H9 (cell line): Measurements from ENCODE around the gene BMERB1. TPM values are rescaled to one million over a fixed set of nuclear protein-coding genes. Genes with fewer than 3 reads are reported as not detected.

Source experiments
- DNase-seq: peaks from one replicate; pipeline ENCODE4 v3.0.0-alpha.2; 2017
- H2AFZ ChIP-seq: one replicate; pipeline ENCODE4 v1.6.1; 2013; ENCODE audit warnings: mild to moderate bottlenecking, low read length, control low read depth, moderate library complexity
- H2AK5ac ChIP-seq: 2 replicates; pipeline ENCODE4 v1.6.1; 2013; ENCODE audit warnings: low read length, control low read depth, mixed read lengths; ENCODE audit not compliant: insufficient read length
- H2BK120ac ChIP-seq: one replicate; pipeline ENCODE4 v1.6.1; 2013; ENCODE audit warnings: low read depth, mild to moderate bottlenecking, low read length, control low read depth, inconsistent platforms; ENCODE audit not compliant: poor library complexity, severe bottlenecking
- H2BK12ac ChIP-seq: 2 replicates; pipeline ENCODE4 v1.6.1; 2013; ENCODE audit warnings: low read length, control low read depth, mixed read lengths, low read depth; ENCODE audit not compliant: insufficient read length
- H2BK15ac ChIP-seq: 2 replicates; pipeline ENCODE4 v1.6.1; 2013; ENCODE audit warnings: low read depth, low read length, control low read depth
- H2BK20ac ChIP-seq: one replicate; pipeline ENCODE4 v1.6.1; 2013; ENCODE audit warnings: low read depth, mild to moderate bottlenecking, low read length, control low read depth, inconsistent platforms; ENCODE audit not compliant: poor library complexity, severe bottlenecking
- H2BK5ac ChIP-seq: 2 replicates; pipeline ENCODE4 v1.6.1; 2013; ENCODE audit warnings: low read length, control low read depth, mixed read lengths; ENCODE audit not compliant: insufficient read length
- H3K14ac ChIP-seq: 2 replicates; pipeline ENCODE4 v1.6.1; 2013; ENCODE audit warnings: low read length, control low read depth; ENCODE audit not compliant: insufficient read depth
- H3K18ac ChIP-seq: 2 replicates; pipeline ENCODE4 v1.6.1; 2013; ENCODE audit warnings: low read depth, mild to moderate bottlenecking, mixed read lengths, low read length, control low read depth; ENCODE audit not compliant: insufficient read length
- H3K23ac ChIP-seq: 2 replicates; pipeline ENCODE4 v1.6.1; 2013; ENCODE audit warnings: low read length, control low read depth, mixed read lengths, low read depth; ENCODE audit not compliant: insufficient read length
- H3K23me2 ChIP-seq: 2 replicates; pipeline ENCODE4 v1.6.1; 2013; ENCODE audit warnings: low read depth, mild to moderate bottlenecking, mixed read lengths, low read length, control low read depth; ENCODE audit not compliant: insufficient read length, poor library complexity, severe bottlenecking
- H3K27ac ChIP-seq: 2 replicates; pipeline ENCODE4 v1.5.1; 2013; ENCODE audit warnings: low read length, control low read depth, mixed read lengths, low read depth; ENCODE audit not compliant: insufficient read length
- H3K27me3 ChIP-seq: 2 replicates; pipeline ENCODE4 v1.6.1; 2013; ENCODE audit warnings: low read length, control low read depth, inconsistent platforms; ENCODE audit not compliant: insufficient read depth
- H3K4ac ChIP-seq: 2 replicates; pipeline ENCODE4 v1.6.1; 2013; ENCODE audit warnings: low read depth, mild to moderate bottlenecking, control low read depth, inconsistent platforms, low read length, moderate library complexity
- H3K4me1 ChIP-seq: 2 replicates; pipeline ENCODE4 v1.6.1; 2013; ENCODE audit warnings: low read length, control low read depth, inconsistent platforms; ENCODE audit not compliant: insufficient read depth
- H3K4me2 ChIP-seq: 2 replicates; pipeline ENCODE4 v1.6.1; 2013; ENCODE audit warnings: low read length, control low read depth, mixed read lengths; ENCODE audit not compliant: insufficient read length, insufficient read depth
- H3K56ac ChIP-seq: 2 replicates; pipeline ENCODE4 v1.6.1; 2013; ENCODE audit warnings: low read depth, mild to moderate bottlenecking, mixed read lengths, low read length, control low read depth; ENCODE audit not compliant: insufficient read length
- H3K79me1 ChIP-seq: 2 replicates; pipeline ENCODE4 v1.6.1; 2013; ENCODE audit warnings: low read depth, mild to moderate bottlenecking, moderate library complexity, low read length, control low read depth, inconsistent platforms; ENCODE audit not compliant: insufficient read depth, poor library complexity, severe bottlenecking
- H3K79me2 ChIP-seq: 2 replicates; pipeline ENCODE4 v1.6.1; 2013; ENCODE audit warnings: low read length, control low read depth, inconsistent platforms; ENCODE audit not compliant: insufficient read depth
- H3K9ac ChIP-seq: 2 replicates; pipeline ENCODE4 v1.6.1; 2013; ENCODE audit warnings: low read length, control low read depth, mixed read lengths; ENCODE audit not compliant: insufficient read length; ENCODE audit errors: extremely low read depth
- H3K9me3 ChIP-seq: one replicate; pipeline ENCODE4 v1.6.1; 2013; ENCODE audit warnings: low read depth, low read length, inconsistent platforms; ENCODE audit not compliant: control insufficient read depth
- H3T11ph ChIP-seq: one replicate; pipeline ENCODE4 v1.6.1; 2013; ENCODE audit warnings: mild to moderate bottlenecking, low read length, control low read depth, inconsistent platforms
- H4K20me1 ChIP-seq: one replicate; pipeline ENCODE4 v1.6.1; 2013; ENCODE audit not compliant: control insufficient read depth, insufficient read length, insufficient read depth
- H4K5ac ChIP-seq: 2 replicates; pipeline ENCODE4 v1.6.1; 2013; ENCODE audit warnings: low read depth, mild to moderate bottlenecking, mixed read lengths, low read length, control low read depth; ENCODE audit not compliant: insufficient read length
- H4K8ac ChIP-seq: replicated peaks from 2 replicates; pipeline ENCODE4 v1.6.1; 2013; ENCODE audit warnings: low read length, control low read depth, mixed read lengths, low read depth; ENCODE audit not compliant: insufficient read length
- H4K91ac ChIP-seq: 2 replicates; pipeline ENCODE4 v1.6.1; 2013; ENCODE audit warnings: low read depth, mild to moderate bottlenecking, moderate library complexity, mixed read lengths, low read length, control low read depth; ENCODE audit not compliant: insufficient read length
- H3K27ac Mint-ChIP-seq, 3 experiments: 2 replicates in 2 of 3; 3 replicates in 1 of 3; pipeline ENCODE4 v1.8.0; 2020 to 2021; ENCODE audit warnings: mixed read lengths in 3 of 3, mild to moderate bottlenecking in 1 of 3, moderate library complexity in 1 of 3
- H3K27me3 Mint-ChIP-seq: 2 replicates; pipeline ENCODE4 v1.8.0; 2021; ENCODE audit warnings: low read depth, mild to moderate bottlenecking, moderate library complexity, mixed read lengths
- H3K36me3 Mint-ChIP-seq, 3 experiments: 2 replicates in 2 of 3; 3 replicates in 1 of 3; pipeline ENCODE4 v1.8.0; 2020 to 2021; ENCODE audit warnings: low read depth in 3 of 3, mixed read lengths in 3 of 3; ENCODE audit not compliant: insufficient read depth in 1 of 3
- H3K4me1 Mint-ChIP-seq, 2 experiments: 2 replicates each; pipeline ENCODE4 v1.8.0; 2020; ENCODE audit warnings: mixed read lengths in 2 of 2
- H3K4me3 Mint-ChIP-seq, 2 experiments: 2 replicates in 1 of 2; 3 replicates in 1 of 2; pipeline ENCODE4 v1.8.0; 2020 to 2021; ENCODE audit warnings: mild to moderate bottlenecking in 2 of 2, mixed read lengths in 2 of 2, moderate library complexity in 1 of 2
- H3K9me3 Mint-ChIP-seq, 2 experiments: 2 replicates in 1 of 2; 3 replicates in 1 of 2; pipeline ENCODE4 v1.8.0; 2020; ENCODE audit warnings: mild to moderate bottlenecking in 2 of 2, mixed read lengths in 2 of 2, moderate library complexity in 1 of 2
- WGBS: extraction: QIAGEN DNeasy Blood & Tissue Kit; methylation state at CpG from one replicate; pipeline ENCODE4 v1.1.7; 2013; ENCODE audit warnings: missing lambda C conversion rate, low lambda C conversion rate, mixed read lengths; ENCODE audit not compliant: insufficient read length; ENCODE audit errors: extremely low coverage; 5-methylcytosine and 5-hydroxymethylcytosine counted together
- total RNA-seq: library from RNA; stranded (reverse); gene quantifications from 2 replicates; pipeline ENCODE4 v1.2.1, GENCODE V29; 2021
- TF ChIP-seq, protein P1 (sequence below): fragments of 200-600 bp; sonication (generic); conservative IDR thresholded peaks from 3 replicates; pipeline ENCODE4 v1.8.0; 2021; ENCODE audit warnings: antibody characterized with exemption, mild to moderate bottlenecking

BMERB1 gene
- total RNA-seq, 1 experiment from 2014 or later: 19.5 TPM

DNA sequence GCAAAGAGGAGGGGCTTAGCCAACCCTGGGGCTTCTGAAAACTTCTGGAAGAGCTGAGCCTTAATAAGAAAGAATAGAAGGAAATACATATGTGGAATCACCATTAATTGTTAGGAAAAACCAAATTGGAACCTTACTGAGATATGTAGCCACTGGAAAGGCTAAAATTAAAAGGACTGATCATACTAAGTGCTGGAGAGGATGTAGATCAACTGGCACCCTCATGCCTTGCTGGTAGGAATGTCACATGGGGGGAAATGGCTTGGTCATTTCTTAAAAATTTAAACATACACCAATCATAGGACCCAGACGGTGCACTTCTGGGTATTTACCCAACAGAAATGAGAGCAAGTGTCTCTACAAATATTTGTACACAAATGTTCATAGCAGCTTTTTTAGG lies 11.1 kb downstream of the BMERB1 start:
- Histone ChIP-seq H2BK20ac (no peak overlapping the region), H3K4me2 (no peak overlapping the region), H2BK5ac (no peak overlapping the region), H2BK12ac (no peak overlapping the region), H3K56ac (no peak overlapping the region), H3K9me3 (no peaks in the 10 kb centered on the region), H4K91ac (no peak overlapping the region), H3K9ac (no peak overlapping the region), H2BK120ac (no peak overlapping the region), H3K18ac (no peak overlapping the region), H3K4me1 (no peaks in the 10 kb centered on the region), H2AK5ac (no peak overlapping the region), H4K20me1 (no peaks in the 10 kb centered on the region), H2AFZ (no peak overlapping the region), H3K23ac (no peak overlapping the region), H3K79me1 (no peaks in the 10 kb centered on the region), H3K79me2 (no peaks in the 10 kb centered on the region), H3K4ac (no peak overlapping the region), H4K5ac (no peak overlapping the region), H3K27ac (no peak overlapping the region), H4K8ac (no peak overlapping the region), H3K14ac (no peak overlapping the region), H3K23me2 (no peaks in the 10 kb centered on the region), H2BK15ac (no peak overlapping the region), H3K27me3 (no peaks in the 10 kb centered on the region), H3T11ph (no peak overlapping the region)
- no CpG with 5 or more reads among the region's 1 CpG for WGBS
- Mint-ChIP-seq H3K36me3 (peaks cover 0 to 6% (median 0%) of the 10 kb centered on the region in 3 experiments; a peak in 3 of 7 replicates), H3K4me3 (no peak overlapping the region), H3K27ac (no peak overlapping the region), H3K9me3 (peaks cover 2 to 6% of the 10 kb centered on the region in 2 experiments; a peak in 1 of 5 replicates), H3K27me3 (no peaks in the 10 kb centered on the region), H3K4me1 (no peaks in the 10 kb centered on the region)
- TF ChIP-seq, protein P1, sequence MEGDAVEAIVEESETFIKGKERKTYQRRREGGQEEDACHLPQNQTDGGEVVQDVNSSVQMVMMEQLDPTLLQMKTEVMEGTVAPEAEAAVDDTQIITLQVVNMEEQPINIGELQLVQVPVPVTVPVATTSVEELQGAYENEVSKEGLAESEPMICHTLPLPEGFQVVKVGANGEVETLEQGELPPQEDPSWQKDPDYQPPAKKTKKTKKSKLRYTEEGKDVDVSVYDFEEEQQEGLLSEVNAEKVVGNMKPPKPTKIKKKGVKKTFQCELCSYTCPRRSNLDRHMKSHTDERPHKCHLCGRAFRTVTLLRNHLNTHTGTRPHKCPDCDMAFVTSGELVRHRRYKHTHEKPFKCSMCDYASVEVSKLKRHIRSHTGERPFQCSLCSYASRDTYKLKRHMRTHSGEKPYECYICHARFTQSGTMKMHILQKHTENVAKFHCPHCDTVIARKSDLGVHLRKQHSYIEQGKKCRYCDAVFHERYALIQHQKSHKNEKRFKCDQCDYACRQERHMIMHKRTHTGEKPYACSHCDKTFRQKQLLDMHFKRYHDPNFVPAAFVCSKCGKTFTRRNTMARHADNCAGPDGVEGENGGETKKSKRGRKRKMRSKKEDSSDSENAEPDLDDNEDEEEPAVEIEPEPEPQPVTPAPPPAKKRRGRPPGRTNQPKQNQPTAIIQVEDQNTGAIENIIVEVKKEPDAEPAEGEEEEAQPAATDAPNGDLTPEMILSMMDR: no peak
- DNase-seq: no peak
